HEK293 (cell line): ENCODE data around the gene TMPRSS4.

Experiments used
- CTCF ChIA-PET: fragments of 350-600 bp; formaldehyde crosslinking; extraction: SDS; loops from one replicate; lab custom pipeline; 2021; ENCODE audit warnings: antibody characterized with exemption; lab: Yijun Ruan, JAX
- POLR2A ChIA-PET: fragments of 300-600 bp; formaldehyde crosslinking; extraction: SDS; loops from one replicate; lab custom pipeline; 2020; ENCODE audit warnings: antibody characterized with exemption, inconsistent platforms; lab: Yijun Ruan, JAX
- H3K27ac ChIP-seq: fragments of 200-500 bp; sonication (Bioruptor generic); 2 replicates; pipeline ENCODE4 v1.5.1; 2014; ENCODE audit warnings: low read depth, low read length, control low read depth, inconsistent platforms; ENCODE audit errors: extremely low read depth
- H3K36me3 ChIP-seq, 2 experiments: fragments of 200-500 bp in 1 of 2; sonication (Bioruptor generic) in 1 of 2; 1 replicate in 1 of 2; 2 replicates in 1 of 2; pipeline ENCODE4 v1.5.1; 2014 to 2017; ENCODE audit warnings: inconsistent platforms in 2 of 2, low read length in 2 of 2; ENCODE audit not compliant: control insufficient read depth in 2 of 2, insufficient read depth in 1 of 2
- H3K4me1 ChIP-seq: fragments of 200-500 bp; sonication (Bioruptor generic); 2 replicates; pipeline ENCODE4 v1.5.1; 2014; ENCODE audit warnings: mild to moderate bottlenecking, low read length, inconsistent platforms; ENCODE audit not compliant: control insufficient read depth, insufficient read depth
- H3K4me3 ChIP-seq: 2 replicates; pipeline ENCODE4 v1.5.1; 2011; ENCODE audit warnings: low read depth, mild to moderate bottlenecking, control low read depth, low read length, moderate library complexity
- H3K9me3 ChIP-seq: fragments of 200-500 bp; sonication (Bioruptor generic); 2 replicates; pipeline ENCODE4 v1.5.1; 2014; ENCODE audit warnings: low read depth, low read length, inconsistent platforms; ENCODE audit not compliant: control insufficient read depth, insufficient read depth
- ZBTB10 ChIP-seq: fragments of 450-650 bp; formaldehyde crosslinking; IDR thresholded peaks from 2 replicates; pipeline ENCODE4 v1.5.1; 2016; ENCODE audit warnings: missing biosample characterization, missing genetic modification characterization
- ZBTB17 ChIP-seq: fragments of 450-650 bp; formaldehyde crosslinking; IDR thresholded peaks from 2 replicates; pipeline ENCODE4 v1.5.1; 2016; ENCODE audit warnings: missing biosample characterization, missing genetic modification characterization
- ZBTB48 ChIP-seq: fragments of 450-650 bp; formaldehyde crosslinking; IDR thresholded peaks from 2 replicates; pipeline ENCODE4 v1.5.1; 2016; ENCODE audit warnings: missing biosample characterization, missing genetic modification characterization
- ZNF133 ChIP-seq: fragments of 450-650 bp; formaldehyde crosslinking; IDR thresholded peaks from 2 replicates; pipeline ENCODE4 v1.5.1; 2016; ENCODE audit warnings: missing biosample characterization, missing genetic modification characterization
- ZNF335 ChIP-seq: fragments of 450-650 bp; formaldehyde crosslinking; conservative IDR thresholded peaks from 2 replicates; pipeline ENCODE4 v1.5.1; 2016; ENCODE audit warnings: missing biosample characterization, missing genetic modification characterization
- ZNF341 ChIP-seq: fragments of 450-650 bp; formaldehyde crosslinking; IDR thresholded peaks from 2 replicates; pipeline ENCODE4; 2016; ENCODE audit warnings: low read depth, missing biosample characterization, missing genetic modification characterization
- ZNF416 ChIP-seq: fragments of 450-650 bp; formaldehyde crosslinking; IDR thresholded peaks from 2 replicates; pipeline ENCODE4 v1.5.1; 2016; ENCODE audit warnings: missing biosample characterization, missing genetic modification characterization
- ZNF423 ChIP-seq: fragments of 450-650 bp; formaldehyde crosslinking; IDR thresholded peaks from 2 replicates; pipeline ENCODE4 v1.5.1; 2016; ENCODE audit warnings: missing biosample characterization, missing genetic modification characterization
- ZNF580 ChIP-seq: fragments of 450-650 bp; formaldehyde crosslinking; IDR thresholded peaks from 2 replicates; pipeline ENCODE4 v1.5.1; 2016; ENCODE audit warnings: missing biosample characterization, missing genetic modification characterization
- ZNF645 ChIP-seq: fragments of 450-650 bp; formaldehyde crosslinking; IDR thresholded peaks from 2 replicates; pipeline ENCODE4; 2016; ENCODE audit warnings: missing biosample characterization, missing genetic modification characterization
- ZNF664 ChIP-seq: fragments of 450-650 bp; formaldehyde crosslinking; IDR thresholded peaks from 2 replicates; pipeline ENCODE4 v1.5.1; 2016; ENCODE audit warnings: missing biosample characterization, missing genetic modification characterization
- ZNF791 ChIP-seq: fragments of 450-650 bp; formaldehyde crosslinking; IDR thresholded peaks from 2 replicates; pipeline ENCODE4 v1.5.1; 2016; ENCODE audit warnings: missing biosample characterization, missing genetic modification characterization
- ZSCAN16 ChIP-seq: fragments of 450-650 bp; formaldehyde crosslinking; IDR thresholded peaks from 2 replicates; pipeline ENCODE4 v1.5.1; 2016; ENCODE audit warnings: missing biosample characterization, missing genetic modification characterization
- ZSCAN4 ChIP-seq: fragments of 450-650 bp; formaldehyde crosslinking; IDR thresholded peaks from 2 replicates; pipeline ENCODE4 v1.5.1; 2017; ENCODE audit warnings: missing biosample characterization, missing genetic modification characterization

TMPRSS4 gene

GRCh38 chr11:118102721-118103261 lies 25.9 kb downstream of the TMPRSS4 start (continued):
- TF ChIP-seq ZBTB10 (tag by site-specific recombination) (no peak), ZSCAN4 (tag by site-specific recombination) (no peak), ZNF335 (tag by site-specific recombination) (no peak), ZNF645 (tag by site-specific recombination) (no peak), ZNF791 (tag by site-specific recombination) (no peak), ZNF133 (tag by site-specific recombination) (no peak), ZNF423 (tag by site-specific recombination) (no peak), ZSCAN16 (tag by site-specific recombination) (no peak), ZNF341 (no peak), ZBTB48 (tag by site-specific recombination) (no peak)

- POLR2A ChIA-PET: interaction anchor here (1.8 kb wide), 1 partner anchor 9 kb away, joined by 4 read pairs; no protein-coding TSS in a partner anchor
- Histone ChIP-seq H3K4me3 (no peak overlapping the region), H3K36me3 (no peaks in the 10 kb centered on the region), H3K9me3 (no peaks in the 10 kb centered on the region), H3K27ac (no peak overlapping the region), H3K4me1 (no peaks in the 10 kb centered on the region)
- TF ChIP-seq ZNF416 (no peak), ZNF580 (tag by site-specific recombination) (no peak), ZBTB48 (tag by site-specific recombination) (no peak), ZNF664 (no peak)
- CTCF ChIA-PET: interaction anchor here (0.9 kb wide), 1 partner anchor 69 kb away, joined by 3 read pairs; no protein-coding TSS in a partner anchor
Observed at GRCh38 chr11:118104491-118104890, 27.6 kb downstream of the TMPRSS4 start.

- Histone ChIP-seq H3K9me3 (no peaks in the 10 kb centered on the region), H3K4me3 (no peak overlapping the region), H3K4me1 (no peaks in the 10 kb centered on the region), H3K36me3 (no peaks in the 10 kb centered on the region), H3K27ac (no peak overlapping the region)
- TF ChIP-seq ZBTB17 (peak; percentile 84), ZNF133 (tag by site-specific recombination) (no peak)
- CTCF ChIA-PET: interaction anchor here (0.6 to 0.7 kb wide), 2 partner anchors 52 to 53 kb away, joined by 3 read pairs; no protein-coding TSS in a partner anchor
- POLR2A ChIA-PET: interaction anchor here (1.8 kb wide), 1 partner anchor 8 kb away, joined by 4 read pairs; no protein-coding TSS in a partner anchor
Observed at GRCh38 chr11:118105657-118106305, 28.9 kb downstream of the TMPRSS4 start.
